Measurements from ENCODE around the gene ATP10A.
A peak's percentile ranks its signal among the peaks of the same experiment; 100 is the strongest.

Gene ATP10A

DNA sequence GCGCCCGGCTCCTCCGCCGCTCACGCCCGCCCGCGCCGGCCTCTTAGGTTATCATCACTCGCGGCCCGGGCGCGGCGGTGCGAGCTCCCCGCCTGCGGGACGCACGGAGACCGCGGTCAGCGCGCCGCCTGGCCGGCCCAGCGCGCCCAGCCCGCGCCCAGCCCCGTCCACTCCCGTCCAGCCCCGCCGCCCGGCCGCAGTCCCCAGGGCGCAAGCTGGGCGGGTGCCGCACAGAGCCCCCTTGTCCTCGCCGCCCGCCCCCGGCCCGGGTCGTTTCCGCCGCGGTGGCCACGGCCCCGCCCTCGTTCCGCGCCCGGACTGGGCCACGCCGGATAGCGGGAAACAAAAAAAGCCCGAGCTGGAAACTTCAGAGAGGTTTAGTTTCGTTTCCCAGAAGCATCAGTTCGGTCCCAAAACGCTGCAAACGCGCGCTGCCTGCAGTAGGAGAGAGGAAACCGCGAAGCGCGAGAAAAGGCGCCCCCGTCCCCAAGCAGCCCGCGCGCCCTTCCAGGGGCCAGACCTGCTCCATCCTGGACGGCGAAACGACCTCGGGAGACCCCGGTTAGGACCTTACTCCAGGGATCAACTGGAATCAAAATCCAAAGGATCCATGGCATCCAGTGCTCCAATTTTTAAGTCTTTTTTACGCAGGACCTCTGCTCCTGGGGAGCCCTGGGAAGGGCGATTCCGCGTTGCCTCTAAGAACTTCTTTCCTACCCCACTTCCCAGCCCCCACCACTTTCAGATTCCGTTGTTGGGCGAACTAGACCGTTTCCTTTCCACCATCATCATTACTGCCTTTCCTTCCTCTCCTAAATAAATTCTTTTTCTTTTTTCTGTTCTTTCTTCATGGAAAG is at the start of gene ATP10A:
ATP10A (minus strand) TSS at position 217 of the 857 bp plus-strand sequence. CDS start 231 bp downstream, outside the sequence.
- peak; percentile 56 for DNase-seq

DNA sequence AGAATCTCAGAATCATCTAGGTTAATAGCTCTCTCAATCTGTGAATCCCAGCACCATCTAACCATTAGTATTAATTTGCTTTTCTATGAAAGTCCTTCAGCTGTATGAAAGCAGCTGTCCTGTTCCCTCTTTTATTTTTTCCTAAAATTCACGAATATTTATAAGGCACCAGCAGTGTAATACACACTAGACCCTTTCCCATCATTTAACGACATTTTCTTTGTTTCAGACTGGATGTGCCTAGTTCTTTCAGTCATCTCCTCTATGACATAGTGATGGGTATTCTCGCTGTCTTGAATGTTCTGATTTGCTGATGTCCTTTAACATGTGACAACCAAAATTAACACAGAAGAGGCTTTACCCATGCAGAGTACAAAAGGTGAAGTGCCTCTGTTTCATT is 48.9 kb upstream of the ATP10A start:
- DNase-seq: no peak

DNA sequence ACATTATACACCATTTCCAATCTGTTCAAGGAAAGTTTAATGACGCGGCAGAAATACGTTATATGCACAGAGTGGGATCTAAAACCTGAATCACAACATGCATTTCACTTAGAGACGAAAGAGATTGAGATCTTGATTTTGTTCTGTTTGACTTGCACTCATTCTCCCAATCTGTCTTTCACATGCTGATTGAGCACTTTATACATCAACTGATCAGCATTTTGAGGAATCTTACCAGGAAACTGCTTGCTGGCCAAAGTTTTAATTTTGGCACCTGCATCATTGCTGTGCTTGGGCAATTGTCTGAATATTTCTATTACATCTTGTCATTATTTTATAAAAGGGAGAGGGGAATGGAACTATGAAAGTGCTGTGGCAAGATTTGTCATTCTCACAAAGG is 47.7 kb upstream of the ATP10A start:
- no peak for DNase-seq

DNA sequence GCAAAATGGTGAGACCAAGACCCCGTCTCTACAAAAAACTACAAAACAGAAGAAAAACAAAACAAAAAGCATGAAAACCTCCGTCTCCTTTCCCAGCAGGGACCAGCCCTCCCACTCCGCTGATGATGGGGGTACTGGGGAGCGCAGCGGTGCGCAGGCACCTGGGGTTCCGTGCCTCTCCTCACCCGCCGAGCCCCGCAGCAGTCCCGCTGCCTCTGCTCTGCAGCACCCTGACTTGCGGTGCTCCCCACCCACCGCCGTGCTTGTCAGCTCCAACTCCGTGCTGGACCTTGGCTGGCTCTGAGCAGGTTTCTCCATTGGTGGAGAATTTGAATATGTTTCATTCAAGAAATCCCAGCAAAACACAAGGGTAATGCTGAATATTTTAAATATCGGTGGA is 46.7 kb upstream of the ATP10A start:
- no peak for DNase-seq

DNA sequence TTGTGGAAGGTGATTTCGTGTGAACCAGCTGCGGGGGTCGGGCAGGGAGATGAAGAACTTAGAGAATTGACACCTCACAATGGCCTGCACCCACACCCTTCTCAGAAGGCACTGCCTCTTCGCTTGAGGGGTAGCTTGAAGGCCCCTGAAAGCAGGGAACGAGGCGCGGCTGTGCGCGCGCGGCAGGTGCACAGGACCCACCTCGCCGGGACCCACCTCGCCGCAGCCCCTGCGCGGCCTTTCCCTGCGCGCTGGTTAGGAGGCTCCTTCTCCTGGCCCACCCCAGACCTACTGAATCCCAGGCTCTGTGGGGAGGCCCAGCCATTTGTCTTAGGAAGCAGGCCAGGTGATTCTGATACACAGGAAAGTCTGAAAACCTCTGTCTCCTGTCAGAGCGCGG is 46.2 kb upstream of the ATP10A start:
- DNase-seq: no peak

GRCh38 chr15:25905140-25905539 is 42.0 kb upstream of the ATP10A start:
- DNase-seq: peak; percentile 55

DNA sequence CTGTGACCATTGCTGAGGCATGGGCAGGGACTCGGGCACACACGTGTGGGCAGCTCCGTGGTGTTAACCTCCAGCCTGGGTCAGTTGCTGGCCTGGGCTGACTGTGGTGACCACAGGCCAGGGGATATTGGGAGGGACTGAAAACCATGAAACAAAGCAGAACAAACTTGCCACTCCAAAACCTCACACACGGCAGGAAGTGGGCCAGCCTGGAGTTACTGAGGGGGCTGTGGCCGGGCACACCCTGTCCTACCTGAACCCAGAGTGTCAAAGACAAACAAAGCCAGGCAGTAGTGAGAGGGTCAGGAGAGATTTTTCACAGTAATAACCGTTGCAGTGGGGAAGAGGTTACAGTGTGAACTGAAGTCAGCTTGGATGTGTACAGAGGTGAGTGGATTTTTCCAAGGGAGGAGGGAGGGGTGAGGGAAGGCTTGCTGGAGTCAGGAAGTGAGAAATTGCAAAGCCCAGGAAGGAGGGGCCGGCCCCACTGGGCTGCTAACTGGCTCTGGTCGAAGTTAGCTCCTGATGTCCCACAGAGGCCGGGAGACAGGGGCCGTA is 40.0 kb upstream of the ATP10A start:
- no peak for DNase-seq

GRCh38 chr15:25901811-25902605 is 38.9 kb upstream of the ATP10A start:
- DNase-seq: no peak

- DNase-seq: no peak
Observed at GRCh38 chr15:25900901-25901300, 37.8 kb upstream of the ATP10A start.

DNA sequence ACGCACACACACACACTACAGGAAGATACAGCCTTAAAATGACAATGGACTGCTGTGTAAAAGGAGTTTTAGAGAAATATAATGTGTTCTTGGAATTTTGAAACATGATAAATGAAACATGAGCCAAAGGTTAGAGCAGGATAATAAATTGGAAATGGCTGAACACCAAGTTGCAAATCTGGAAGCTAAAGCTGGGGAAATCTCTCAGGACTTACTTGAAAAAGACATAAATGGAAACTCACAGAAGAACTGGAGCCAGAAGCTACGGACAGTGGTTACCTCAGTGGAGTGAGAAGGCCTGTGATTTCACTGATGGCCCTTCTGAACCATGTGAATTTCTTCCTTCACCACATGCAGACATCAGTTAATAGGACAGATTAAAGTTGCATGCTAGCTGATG is 37.3 kb upstream of the ATP10A start:
- no peak for DNase-seq

DNA sequence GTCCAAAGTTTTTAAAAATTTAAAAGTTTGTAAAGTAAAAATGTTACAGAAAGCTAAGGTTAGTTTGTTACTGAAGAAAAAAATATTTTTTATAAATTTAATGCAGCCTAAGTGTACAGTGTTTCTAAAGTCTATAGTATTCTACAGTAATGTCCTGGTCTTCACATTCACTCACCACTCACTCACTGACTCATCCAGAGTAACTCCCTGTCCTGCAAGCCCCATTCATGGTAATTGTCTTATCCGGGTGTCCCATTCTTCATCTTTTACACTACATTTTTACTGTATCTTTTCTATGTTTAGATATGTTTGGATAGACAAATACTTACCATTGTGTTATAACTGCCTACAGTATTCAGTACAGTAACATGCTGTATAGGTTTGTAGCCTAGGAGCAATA is 36.7 kb upstream of the ATP10A start:
- no peak for DNase-seq

- DNase-seq: no peak
Observed at GRCh38 chr15:25897658-25898057, 34.5 kb upstream of the ATP10A start.

DNA sequence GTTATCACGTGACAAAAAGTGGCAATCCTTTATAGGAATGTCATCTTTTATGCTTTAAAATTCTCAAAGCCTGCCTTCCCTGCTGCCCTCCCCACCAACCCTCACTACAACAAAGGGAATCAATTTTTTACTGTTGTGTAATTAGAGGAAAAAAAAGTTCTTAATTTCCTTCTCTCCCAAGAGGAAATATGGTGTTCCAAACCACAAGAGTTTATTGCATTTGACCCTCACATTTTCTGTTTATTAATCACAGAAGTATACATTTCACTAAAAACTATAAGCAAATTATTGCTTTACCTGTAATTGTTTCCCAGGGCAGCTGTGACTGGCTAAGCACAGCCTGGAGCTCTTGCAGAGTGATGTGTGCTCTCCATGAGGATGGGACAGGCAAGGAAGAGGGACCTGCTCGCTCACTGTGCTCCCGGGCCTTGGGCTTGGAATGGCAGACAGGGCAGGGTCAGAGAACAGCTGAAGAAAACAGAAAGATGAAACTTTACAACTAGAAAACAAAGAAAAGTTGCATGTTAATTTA is 31.3 kb upstream of the ATP10A start:
- DNase-seq: no peak

DNA sequence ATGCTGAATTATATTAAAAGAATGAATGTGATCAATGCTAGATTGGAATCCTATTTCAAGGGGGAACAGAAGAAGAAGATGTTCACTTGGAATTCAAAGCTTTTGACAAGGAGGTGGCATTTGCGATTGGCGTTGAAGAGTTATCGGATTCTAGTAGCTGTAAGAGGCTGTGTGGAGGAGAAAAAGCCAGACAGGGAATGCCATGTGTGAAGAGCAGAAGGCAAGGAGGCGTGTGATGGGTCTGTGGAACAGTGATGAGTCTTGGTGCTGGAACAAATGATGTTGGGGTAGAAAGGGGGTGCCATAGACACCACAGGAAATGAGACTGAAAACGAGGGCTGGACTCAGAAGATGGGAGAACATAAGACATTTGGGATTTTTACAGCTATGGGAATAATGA is 30.5 kb upstream of the ATP10A start:
- no peak for DNase-seq

GRCh38 chr15:25892126-25892525 is 29.0 kb upstream of the ATP10A start:
- no peak for DNase-seq

DNA sequence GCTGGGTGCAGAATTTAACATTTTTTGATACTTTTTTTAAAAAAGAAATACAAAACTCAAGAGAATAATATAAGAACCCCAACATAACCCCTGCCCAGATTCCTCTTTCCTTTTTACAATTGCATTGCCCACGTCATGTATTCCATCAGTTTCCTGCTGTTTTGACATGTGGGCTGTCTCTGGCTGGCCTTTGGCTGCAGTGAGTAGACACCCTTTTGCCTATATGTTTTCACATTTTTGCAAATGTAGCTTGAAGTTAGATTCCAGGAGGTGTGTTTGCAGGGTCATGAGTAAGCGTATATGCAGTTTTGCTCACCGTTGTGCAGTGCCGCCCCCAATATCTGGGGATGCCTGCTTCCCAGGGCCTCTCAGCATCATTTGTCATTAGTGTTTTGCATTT is 28.0 kb upstream of the ATP10A start:
- no peak for DNase-seq

DNA sequence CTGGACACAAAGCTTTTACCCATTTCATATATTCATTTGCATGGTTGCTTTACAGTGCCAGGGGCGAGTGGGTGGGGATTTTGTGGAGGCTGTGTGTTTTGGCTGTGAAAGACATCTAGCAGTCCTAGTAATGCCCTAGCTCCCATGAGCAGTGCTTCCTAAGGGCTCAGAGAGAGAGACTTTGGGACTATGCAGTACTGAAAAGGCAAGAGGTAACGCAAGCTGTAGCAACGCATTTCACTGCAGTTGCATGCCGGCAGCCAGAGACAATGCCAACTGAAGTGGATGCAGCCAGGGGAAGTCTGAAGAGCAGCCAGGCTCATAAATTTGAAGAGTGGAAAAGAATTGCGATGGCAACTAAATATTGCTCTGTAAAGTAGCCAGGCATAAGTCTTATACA is 27.4 kb upstream of the ATP10A start:
- no peak for DNase-seq

- no peak for DNase-seq
Observed at GRCh38 chr15:25887870-25888269, 24.7 kb upstream of the ATP10A start.

- no peak for DNase-seq
Observed at GRCh38 chr15:25886498-25887140, 23.5 kb upstream of the ATP10A start.

GRCh38 chr15:25884370-25884769 is 21.2 kb upstream of the ATP10A start:
- DNase-seq: no peak

GRCh38 chr15:25883463-25884259 is 20.5 kb upstream of the ATP10A start:
- no peak for DNase-seq

GRCh38 chr15:25882466-25882865 is 19.3 kb upstream of the ATP10A start:
- DNase-seq: no peak

Data from stimulated activated CD4-positive, alpha-beta T cell treated with anti-CD3 and anti-CD28 coated beads, Interleukin-4, amount 100 ng/mL, for 24 hours (primary cell).